NB4 (cell line): Measurements from ENCODE around the gene LRBA.

ENCODE experiments used
- DNase-seq: peaks from one replicate; pipeline ENCODE4 v3.0.0; 2010; ENCODE audit warnings: low read depth
- H3K4me3 ChIP-seq: one replicate; pipeline ENCODE4 v1.5.1; 2011; ENCODE audit warnings: mild to moderate bottlenecking, low read depth, low read length, moderate library complexity
- CTCF ChIP-seq: IDR thresholded peaks from one replicate; pipeline ENCODE4 v1.5.1; 2012; ENCODE audit warnings: low read depth, low read length
- MYC ChIP-seq: IDR thresholded peaks from 2 replicates; pipeline ENCODE4 v1.6.1; 2011; ENCODE audit warnings: low read depth, low read length
- POLR2A ChIP-seq: IDR thresholded peaks from 2 replicates; pipeline ENCODE4 v1.6.1; 2011; ENCODE audit warnings: mild to moderate bottlenecking; ENCODE audit not compliant: insufficient read length; ENCODE audit errors: extremely low read depth
- TF ChIP-seq, protein P1 (sequence below): IDR thresholded peaks from 2 replicates; pipeline ENCODE4 v1.6.1; 2011; ENCODE audit warnings: low read depth, low read length

Gene LRBA

GRCh38 chr4:150261571-150261970 is 753.5 kb downstream of the LRBA start:
- no peak for DNase-seq
- H3K4me3 ChIP-seq = no peak overlapping the region
- no peak for TF ChIP-seq CTCF
- TF ChIP-seq, protein P1, sequence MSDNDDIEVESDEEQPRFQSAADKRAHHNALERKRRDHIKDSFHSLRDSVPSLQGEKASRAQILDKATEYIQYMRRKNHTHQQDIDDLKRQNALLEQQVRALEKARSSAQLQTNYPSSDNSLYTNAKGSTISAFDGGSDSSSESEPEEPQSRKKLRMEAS = no peak
- TF ChIP-seq MYC = no peak
- no peak for TF ChIP-seq POLR2A

DNA sequence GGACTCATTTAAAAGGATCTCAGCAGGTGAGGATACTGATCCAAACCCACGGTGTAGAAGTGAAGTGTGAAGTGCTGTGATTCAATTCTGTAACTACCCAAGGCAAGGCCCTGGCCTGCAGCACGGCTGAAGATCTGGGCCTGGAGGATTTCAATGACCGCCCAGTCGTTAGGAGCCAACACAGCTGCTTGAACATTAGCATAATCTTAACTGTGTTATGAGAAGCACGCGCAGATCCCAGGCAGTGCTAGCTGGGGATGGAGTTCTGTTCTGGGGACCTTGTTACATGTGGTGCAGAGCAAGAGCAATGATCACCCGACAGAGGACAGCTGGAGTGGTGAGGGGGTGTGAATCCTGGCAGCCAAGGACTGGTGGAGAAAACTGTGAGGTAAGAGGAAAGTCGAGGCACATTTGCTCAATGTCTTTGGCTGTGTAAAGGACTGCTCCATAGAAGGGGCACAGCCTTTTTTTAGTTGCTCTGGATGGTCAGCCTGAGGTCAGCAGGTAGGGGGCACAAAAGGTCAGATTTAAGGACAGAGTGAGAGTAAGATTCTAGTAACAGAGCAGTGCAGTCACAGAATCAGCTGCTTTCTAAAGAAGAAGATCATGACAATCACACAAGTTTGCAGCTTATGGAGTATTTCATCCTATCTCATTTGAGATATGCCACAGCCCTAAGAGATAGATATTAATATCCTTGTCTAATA is 755.1 kb downstream of the LRBA start:
- H3K4me3 ChIP-seq = no peak overlapping the region
- TF ChIP-seq CTCF (no peak), POLR2A (no peak), MYC (no peak)
- TF ChIP-seq, protein P1 = no peak
- no peak for DNase-seq

DNA sequence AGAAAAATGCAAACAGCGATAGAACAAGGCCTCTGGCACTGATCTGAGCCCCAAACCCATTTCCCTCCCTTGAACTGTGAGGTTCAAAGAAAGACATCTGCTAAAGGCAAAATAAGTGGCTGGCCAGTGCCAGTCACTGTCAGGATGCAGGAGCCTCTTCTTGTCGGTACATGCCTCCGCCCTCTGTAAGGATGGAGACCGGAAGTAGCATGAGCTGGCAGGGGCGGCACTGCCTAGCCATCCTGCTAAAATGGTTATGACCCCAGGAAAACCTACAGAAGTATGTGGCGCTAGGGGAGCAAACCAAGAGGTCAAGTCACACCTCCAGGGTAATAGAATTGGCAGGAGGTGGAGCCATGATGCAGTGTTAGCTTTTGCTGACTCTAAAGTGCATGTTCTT is 756.5 kb downstream of the LRBA start:
- TF ChIP-seq CTCF (no peak), POLR2A (no peak), MYC (no peak)
- TF ChIP-seq, protein P1 = no peak
- no peak overlapping the region for H3K4me3 ChIP-seq
- DNase-seq = no peak

- DNase-seq = peak; percentile 29
- TF ChIP-seq MYC = no peak
- TF ChIP-seq POLR2A = no peak
- TF ChIP-seq, protein P1 = no peak
- no peak for TF ChIP-seq CTCF
- no peak overlapping the region for H3K4me3 ChIP-seq
These were observed 758.0 kb downstream of the LRBA start for GRCh38 chr4:150256841-150257730.

GRCh38 chr4:150256225-150256620 is 758.9 kb downstream of the LRBA start:
- no peak for DNase-seq
- H3K4me3 ChIP-seq = no peak overlapping the region
- TF ChIP-seq CTCF = no peak
